BJ (cell line): ENCODE results near the gene SLC47A1. TPM values are rescaled to one million over a fixed set of nuclear protein-coding genes. Genes with fewer than 3 reads are reported as not detected.
A peak's percentile ranks its signal among the peaks of the same experiment; 100 is the strongest.
"Not testable (repeated sequence)": the region's sequence is repeated elsewhere in the genome, so short reads cannot be mapped to it uniquely, and the experiment has no call there.

Experiments used
- CTCF ChIA-PET: fragments of 350-600 bp; formaldehyde crosslinking; extraction: SDS; loops from one replicate; lab custom pipeline; 2021; ENCODE audit warnings: antibody characterized with exemption, inconsistent platforms; lab: Yijun Ruan, JAX
- POLR2A ChIA-PET: fragments of 300-600 bp; sonication (Branson Sonifier 250); formaldehyde crosslinking; extraction: SDS; loops from one replicate; lab custom pipeline; 2021; ENCODE audit warnings: antibody characterized with exemption; lab: Charles Lee
- DNase-seq: peaks from one replicate; pipeline ENCODE4 v3.0.0-alpha.2; 2011; ENCODE audit warnings: low read depth
- H3K27me3 ChIP-seq: 2 replicates; pipeline ENCODE4 v1.6.0; 2011; ENCODE audit warnings: low read length; ENCODE audit not compliant: control insufficient read depth, insufficient read depth
- H3K36me3 ChIP-seq: 2 replicates; pipeline ENCODE4 v1.5.1; 2011; ENCODE audit warnings: low read length; ENCODE audit not compliant: control insufficient read depth, insufficient read depth
- H3K4me3 ChIP-seq: 2 replicates; pipeline ENCODE4 v1.5.1; 2011; ENCODE audit warnings: low read depth, mild to moderate bottlenecking, control low read depth, low read length
- polyA plus RNA-seq: library from polyadenylated mRNA; depleted of rRNA; stranded (reverse); fragments of >200 nt; gene quantifications from 2 replicates; pipeline ENCODE4 v1.2.3, GENCODE V29; 2011
- TF ChIP-seq, protein P1 (sequence below): IDR thresholded peaks from 2 replicates; pipeline ENCODE4 v1.5.1; 2011; ENCODE audit warnings: low read depth, mild to moderate bottlenecking, control low read depth, inconsistent platforms, low read length, moderate library complexity; ENCODE audit not compliant: insufficient read depth

The SLC47A1 gene
- polyA plus RNA-seq, 1 experiment: 0.22 TPM

DNA sequence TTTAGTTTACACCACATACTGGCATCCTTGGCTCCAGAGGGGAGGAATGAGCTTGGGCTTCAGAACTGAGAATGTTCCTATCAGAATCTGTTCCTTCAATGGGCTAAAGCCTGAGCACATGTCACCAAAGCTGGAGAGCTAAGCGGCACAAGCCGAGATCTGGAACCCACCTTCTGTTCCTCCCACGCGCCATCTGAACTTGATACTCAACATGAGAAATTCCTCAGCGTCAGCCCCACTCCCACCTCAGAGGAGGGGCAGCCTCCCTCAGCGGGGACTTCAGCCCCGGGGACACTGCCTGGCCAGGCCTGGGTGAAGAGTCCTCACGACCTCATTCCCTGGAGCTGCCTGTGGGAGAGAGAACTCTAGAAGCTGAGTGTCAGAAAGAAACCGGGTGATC lies 22.8 kb upstream of the SLC47A1 start:
- CTCF ChIA-PET: interaction anchor here (1.6 to 4.2 kb wide), 3 partner anchors 10 to 301 kb away, joined by 3 to 105 read pairs (median 4); no protein-coding TSS in a partner anchor
- no peaks in the 10 kb centered on the region for H3K27me3 ChIP-seq
- TF ChIP-seq, protein P1, sequence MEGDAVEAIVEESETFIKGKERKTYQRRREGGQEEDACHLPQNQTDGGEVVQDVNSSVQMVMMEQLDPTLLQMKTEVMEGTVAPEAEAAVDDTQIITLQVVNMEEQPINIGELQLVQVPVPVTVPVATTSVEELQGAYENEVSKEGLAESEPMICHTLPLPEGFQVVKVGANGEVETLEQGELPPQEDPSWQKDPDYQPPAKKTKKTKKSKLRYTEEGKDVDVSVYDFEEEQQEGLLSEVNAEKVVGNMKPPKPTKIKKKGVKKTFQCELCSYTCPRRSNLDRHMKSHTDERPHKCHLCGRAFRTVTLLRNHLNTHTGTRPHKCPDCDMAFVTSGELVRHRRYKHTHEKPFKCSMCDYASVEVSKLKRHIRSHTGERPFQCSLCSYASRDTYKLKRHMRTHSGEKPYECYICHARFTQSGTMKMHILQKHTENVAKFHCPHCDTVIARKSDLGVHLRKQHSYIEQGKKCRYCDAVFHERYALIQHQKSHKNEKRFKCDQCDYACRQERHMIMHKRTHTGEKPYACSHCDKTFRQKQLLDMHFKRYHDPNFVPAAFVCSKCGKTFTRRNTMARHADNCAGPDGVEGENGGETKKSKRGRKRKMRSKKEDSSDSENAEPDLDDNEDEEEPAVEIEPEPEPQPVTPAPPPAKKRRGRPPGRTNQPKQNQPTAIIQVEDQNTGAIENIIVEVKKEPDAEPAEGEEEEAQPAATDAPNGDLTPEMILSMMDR: no peak
- no peak overlapping the region for H3K4me3 ChIP-seq
- no peaks in the 10 kb centered on the region for H3K36me3 ChIP-seq
- POLR2A ChIA-PET: no interaction called here
- DNase-seq: no peak

- POLR2A ChIA-PET: no interaction called here
- no peak for DNase-seq
- Histone ChIP-seq H3K36me3 (no peaks in the 10 kb centered on the region), H3K4me3 (no peak overlapping the region), H3K27me3 (no peaks in the 10 kb centered on the region)
- CTCF ChIA-PET: interaction anchor here (0.6 to 4.2 kb wide), 22 partner anchors 9 to 265 kb away, joined by 3 to 105 read pairs (median 4); partner anchors contain the start of genes ALDH3A2 and B9D1
- TF ChIP-seq, protein P1: peak; percentile 91
Measured at GRCh38 chr17:19513897-19514488, 19.7 kb upstream of the SLC47A1 start.

DNA sequence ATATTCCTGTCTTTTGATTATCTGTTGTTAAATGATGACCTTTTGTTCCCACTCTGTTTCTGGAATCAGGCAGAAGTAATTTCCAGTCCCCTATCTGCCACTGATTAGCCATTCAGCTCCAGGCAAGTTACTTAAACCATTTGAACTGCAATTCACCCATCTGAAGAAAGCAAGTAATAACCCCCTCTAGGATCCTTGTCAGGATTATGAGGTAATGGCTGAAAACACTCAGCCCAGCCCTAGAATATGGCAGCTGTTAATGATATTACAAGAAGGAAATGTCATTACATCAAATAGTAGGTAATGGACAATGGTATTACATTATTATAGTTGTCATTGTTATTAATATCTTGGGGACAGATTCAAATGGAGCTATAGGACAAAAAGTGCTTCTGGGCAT lies 16.0 kb upstream of the SLC47A1 start:
- no peaks in the 10 kb centered on the region for H3K27me3 ChIP-seq
- H3K4me3 ChIP-seq: no peak overlapping the region
- no peaks in the 10 kb centered on the region for H3K36me3 ChIP-seq
- no peak for DNase-seq
- ChIA-PET POLR2A (no interaction called here), CTCF (interaction anchor here (1.4 to 4.5 kb wide), 2 partner anchors 9 to 249 kb away, joined by 6 to 51 read pairs; no protein-coding TSS in a partner anchor)
- TF ChIP-seq, protein P1: no peak

- H3K27me3 ChIP-seq, POLR2A ChIA-PET, H3K4me3 ChIP-seq, DNase-seq, H3K36me3 ChIP-seq: not testable (repeated sequence)
- CTCF ChIA-PET: interaction anchor here (0.7 kb wide), 1 partner anchor 246 kb away, joined by 3 read pairs; no protein-coding TSS in a partner anchor
Measured at GRCh38 chr17:19519388-19520291, 14.0 kb upstream of the SLC47A1 start.

DNA sequence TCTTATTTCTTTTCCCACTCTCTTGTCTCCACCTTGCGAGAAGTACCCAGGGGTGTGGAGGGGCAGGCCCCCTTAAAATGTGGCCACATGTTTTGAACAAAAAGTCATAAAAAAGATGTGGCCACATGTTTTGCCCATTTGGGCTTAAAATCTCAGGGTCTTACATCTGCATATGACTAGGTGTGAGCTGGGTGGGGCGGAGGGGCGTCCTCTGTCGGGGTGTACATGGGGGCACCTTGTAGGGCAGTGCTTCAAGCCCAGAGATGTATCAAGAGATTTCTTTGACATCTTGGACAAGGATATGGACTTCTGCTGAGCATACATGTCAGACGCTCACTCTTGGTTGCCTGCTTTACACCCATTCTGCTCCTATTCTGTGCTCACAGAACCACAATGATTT lies 13.0 kb upstream of the SLC47A1 start:
- TF ChIP-seq, protein P1: no peak
- H3K27me3 ChIP-seq: no peaks in the 10 kb centered on the region; the same call in 1 of the 2 replicates
- DNase-seq: no peak
- H3K36me3 ChIP-seq: no peaks in the 10 kb centered on the region
- ChIA-PET POLR2A (no interaction called here), CTCF (interaction anchor here (1.1 to 1.9 kb wide), 2 partner anchors 9 to 246 kb away, joined by 4 to 9 read pairs; no protein-coding TSS in a partner anchor)
- no peak overlapping the region for H3K4me3 ChIP-seq
